Right lung (tissue), 10 donors: ENCODE measurements around the gene ZNF618. TPM values are rescaled to one million over a fixed set of nuclear protein-coding genes. Genes with fewer than 3 reads are reported as not detected.
A peak's percentile ranks its signal among the peaks of the same experiment; 100 is the strongest.

Source experiments
- DNase-seq, 2 donors: peaks; one replicate each; pipeline ENCODE4 v3.0.0-alpha.2; 2013
- long read RNA-seq, 8 donors: transcript quantifications; one replicate each; lab custom pipeline, GENCODE V29; 2026
- polyA plus RNA-seq, 5 donors: library from polyadenylated mRNA; unstranded; fragments of 120-200 nt; gene quantifications; one replicate each; pipeline versions ENCODE4 v1.2.1 to v1.2.3, GENCODE V29; 2013; ENCODE audit warnings: inconsistent platforms in 1 of 5, low replicate concordance in 1 of 5; ENCODE audit not compliant: insufficient read length in 5 of 5, insufficient read depth in 1 of 5

The ZNF618 gene
- 10 to 100 TPM; 29.0 to 34.5 (median 29.7) TPM for polyA plus RNA-seq
- long read RNA-seq, donor 1, full-length matches to known transcripts: 2 of 2 reads
- long read RNA-seq, donor 1, partial matches to known transcripts: 0 of 2 reads
- long read RNA-seq, donor 1, other reads (novel, unspliced or antisense): 0 of 2 reads
- long read RNA-seq, donor 2: 0 reads
- long read RNA-seq, donor 3, full-length matches to known transcripts: 1 of 1 reads
- long read RNA-seq, donor 3, partial matches to known transcripts: 0 of 1 reads
- long read RNA-seq, donor 3, other reads (novel, unspliced or antisense): 0 of 1 reads
- long read RNA-seq, donor 4, partial matches to known transcripts: 13 of 13 reads
- long read RNA-seq, donor 4, other reads (novel, unspliced or antisense): 0 of 13 reads
- long read RNA-seq, donor 5, full-length matches to known transcripts: 1 of 1 reads
- long read RNA-seq, donor 5, partial matches to known transcripts: 0 of 1 reads
- long read RNA-seq, donor 5, other reads (novel, unspliced or antisense): 0 of 1 reads
- long read RNA-seq, donor 6, full-length matches to known transcripts: 6 of 6 reads
- long read RNA-seq, donor 6, partial matches to known transcripts: 0 of 6 reads
- long read RNA-seq, donor 6, other reads (novel, unspliced or antisense): 0 of 6 reads
- long read RNA-seq, donor 7, full-length matches to known transcripts: 2 of 2 reads
- long read RNA-seq, donor 7, partial matches to known transcripts: 0 of 2 reads
- long read RNA-seq, donor 7, other reads (novel, unspliced or antisense): 0 of 2 reads
- long read RNA-seq, donor 8: 0 reads

GRCh38 chr9:113876151-113876992, at the start of gene ZNF618:
TSS of gene ZNF618 (plus strand) at chr9:113876309. CDS start at chr9:113876381, 72 bp downstream.
- peak; percentile 43 to 62 for DNase-seq

- DNase-seq: no peak
Measured at GRCh38 chr9:113828221-113828620, 47.9 kb upstream of the ZNF618 start.

GRCh38 chr9:113837334-113837733, 38.8 kb upstream of the ZNF618 start:
- no peak for DNase-seq

- no peak for DNase-seq
Measured at GRCh38 chr9:113842086-113842485, 34.0 kb upstream of the ZNF618 start.

GRCh38 chr9:113844466-113844865, 31.6 kb upstream of the ZNF618 start:
- no peak for DNase-seq

GRCh38 chr9:113851359-113851758, 24.8 kb upstream of the ZNF618 start:
- no peak for DNase-seq

GRCh38 chr9:113851873-113852272, 24.2 kb upstream of the ZNF618 start:
- DNase-seq: no peak

GRCh38 chr9:113853333-113853732, 22.8 kb upstream of the ZNF618 start:
- DNase-seq: no peak

- DNase-seq: peak in 1 of 2 donors; percentile 16
Measured at GRCh38 chr9:113854310-113854709, 21.8 kb upstream of the ZNF618 start.

- DNase-seq: no peak
Measured at GRCh38 chr9:113857875-113858274, 18.2 kb upstream of the ZNF618 start.

GRCh38 chr9:113858282-113858681, 17.8 kb upstream of the ZNF618 start:
- DNase-seq: no peak

- no peak for DNase-seq
Measured at GRCh38 chr9:113863345-113863744, 12.8 kb upstream of the ZNF618 start.

GRCh38 chr9:113868501-113868900, 7.6 kb upstream of the ZNF618 start:
- DNase-seq: no peak

GRCh38 chr9:113872485-113873143, 3.5 kb upstream of the ZNF618 start:
- DNase-seq: no peak

GRCh38 chr9:113873446-113873845, 2.7 kb upstream of the ZNF618 start:
- DNase-seq: no peak

GRCh38 chr9:113873926-113874325, 2.2 kb upstream of the ZNF618 start:
- no peak for DNase-seq

- no peak for DNase-seq
Measured at GRCh38 chr9:113875459-113876150, 504 bp upstream of the ZNF618 start.

GRCh38 chr9:113876993-113877368, 872 bp downstream of the ZNF618 start:
- DNase-seq: no peak

GRCh38 chr9:113879318-113879717, 3.2 kb downstream of the ZNF618 start:
- DNase-seq: no peak

GRCh38 chr9:113879911-113880310, 3.8 kb downstream of the ZNF618 start:
- DNase-seq: peak in 1 of 2 donors; percentile 22

GRCh38 chr9:113882181-113882580, 6.1 kb downstream of the ZNF618 start:
- DNase-seq: no peak
